IPS DF 19.7 (cell line): ENCODE measurements around the gene RNU11.
"Not testable (repeated sequence)": the region's sequence is repeated elsewhere in the genome, so short reads cannot be mapped to it uniquely, and the experiment has no call there.

ENCODE experiments used
- DNase-seq: peaks from one replicate; pipeline ENCODE4 v3.0.0-alpha.2; 2013; ENCODE audit warnings: low read depth, low spot score

The RNU11 gene

DNA sequence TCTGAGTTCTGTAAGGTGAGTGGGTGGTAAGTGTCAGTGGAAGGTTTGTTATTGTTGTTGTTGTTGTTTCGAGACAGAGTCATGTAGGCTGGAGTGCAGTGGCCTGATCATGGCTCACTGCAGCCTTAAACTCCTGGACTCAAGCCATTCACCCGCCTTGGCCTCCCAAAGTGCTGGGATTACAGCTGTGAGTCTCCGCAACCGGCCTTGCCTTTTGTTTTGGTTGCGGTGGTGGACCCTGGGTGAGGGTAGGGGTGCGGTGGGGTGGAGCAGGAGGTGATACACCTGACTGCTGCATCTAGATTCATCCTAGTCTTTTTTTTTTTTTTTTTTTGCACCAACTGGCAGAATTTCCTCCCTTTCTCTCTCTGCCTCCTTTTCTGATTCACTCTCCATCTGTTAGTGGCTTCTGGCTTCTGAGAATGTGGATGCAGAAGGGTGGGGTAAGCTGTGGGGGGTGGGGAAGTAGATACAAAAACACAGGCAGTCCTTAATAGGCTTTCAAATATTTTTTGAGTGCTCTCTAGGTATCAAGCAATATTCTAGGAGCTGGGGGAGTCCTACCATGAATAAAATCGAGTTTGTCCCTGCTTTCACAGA lies 15.6 kb downstream of the RNU11 start:
- no peak for DNase-seq

DNA sequence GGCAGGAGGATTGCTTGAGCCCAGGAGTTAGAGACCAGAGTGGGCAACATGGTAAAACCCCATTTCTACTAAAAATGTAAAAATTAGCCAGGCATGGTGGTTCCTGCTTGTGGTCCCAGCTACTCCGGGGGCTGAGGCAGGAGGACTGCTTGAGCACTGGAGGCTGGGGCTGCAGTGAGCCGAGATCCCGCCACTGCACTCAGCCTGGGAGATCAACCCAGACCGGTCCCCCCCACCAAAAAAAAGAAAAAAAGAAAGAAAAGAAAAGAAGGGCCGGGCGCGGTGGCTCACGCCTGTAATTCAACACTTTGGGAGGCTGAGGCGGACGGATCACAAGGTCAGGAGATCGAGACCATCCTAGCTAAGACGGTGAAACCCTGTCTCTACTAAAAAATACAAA lies 18.4 kb downstream of the RNU11 start:
- DNase-seq, result no peak

DNA sequence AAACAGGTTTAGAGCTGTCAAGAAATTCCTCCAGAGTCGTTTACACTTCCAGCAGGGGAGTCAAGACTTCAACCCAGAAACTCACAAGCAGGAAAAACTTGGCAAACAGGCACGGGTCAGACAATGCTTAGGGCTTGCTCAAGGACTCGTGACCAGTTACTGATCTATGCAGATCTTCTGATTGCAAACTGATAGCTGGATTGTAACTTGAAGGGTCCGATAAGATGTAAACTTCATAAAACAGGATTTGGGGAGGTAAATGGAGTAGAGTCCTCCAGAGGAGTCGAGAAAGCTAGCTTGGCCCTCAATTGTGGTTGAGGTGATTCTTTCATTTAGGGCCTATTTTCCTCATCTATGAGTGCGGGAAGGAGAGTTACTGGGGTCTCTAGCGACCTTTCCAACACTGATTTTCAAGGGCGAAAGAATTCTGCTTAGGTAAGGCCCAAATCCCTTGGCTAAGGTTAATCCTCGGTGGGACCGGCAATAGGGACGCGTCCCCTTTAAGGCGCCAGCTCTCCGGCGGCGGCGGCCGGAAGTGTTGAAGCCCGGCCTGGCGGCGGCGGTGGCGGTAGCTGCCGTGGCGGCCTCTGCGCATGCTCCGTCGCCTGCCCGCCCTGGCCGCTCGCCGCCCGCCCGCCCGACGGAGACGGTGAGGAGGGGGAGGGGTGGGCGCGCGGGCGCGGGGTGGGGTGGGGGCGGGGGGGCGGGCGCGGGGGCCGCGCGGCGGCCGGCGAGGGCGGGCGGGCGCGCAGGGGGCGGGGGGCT lies 20.0 kb downstream of the RNU11 start, which contains the start of gene GMEB1:
Gene GMEB1 (plus strand): TSS at position 594 of the 765 bp plus-strand sequence. CDS start 14,829 bp downstream, outside the sequence.
- DNase-seq, result no peak

DNA sequence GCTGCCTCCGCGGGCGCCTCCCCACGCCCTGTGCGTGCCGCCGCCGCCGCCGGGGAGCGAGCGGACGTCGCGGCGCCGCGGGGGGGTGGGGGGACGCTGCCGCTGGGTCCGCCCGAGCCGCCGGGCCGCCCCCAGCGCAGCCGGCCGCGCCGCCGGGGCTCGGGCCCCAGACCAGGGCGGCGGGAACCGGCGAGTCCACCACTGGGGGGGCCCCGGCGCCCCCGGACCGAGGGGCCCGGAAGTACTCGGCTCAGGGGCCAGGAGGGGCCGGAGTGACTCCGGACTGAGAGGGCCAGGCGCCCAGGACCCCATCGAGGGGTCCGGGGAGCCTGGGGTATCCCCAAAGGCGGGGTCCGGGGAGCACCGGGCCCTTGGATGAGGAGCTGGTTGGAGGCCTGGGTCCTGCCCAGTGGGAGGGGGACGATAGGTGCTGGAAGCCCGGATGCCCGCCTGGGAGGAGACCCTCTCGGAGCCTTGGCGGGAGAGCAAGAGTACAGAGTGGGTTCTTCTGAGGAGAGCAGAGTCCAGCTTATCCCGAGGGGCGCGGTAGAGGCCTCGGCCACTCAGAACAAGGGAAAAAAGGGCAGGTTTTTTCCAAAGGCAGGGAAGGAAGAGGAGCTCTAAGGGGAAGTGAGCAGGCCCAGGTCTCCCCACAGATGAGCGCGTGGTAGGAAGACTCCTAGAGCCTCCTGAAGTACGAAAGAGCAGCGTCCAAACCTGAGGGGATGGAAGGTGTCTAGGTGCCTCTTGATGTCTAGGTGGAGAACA lies 20.7 kb downstream of the RNU11 start:
- DNase-seq, result no peak

DNA sequence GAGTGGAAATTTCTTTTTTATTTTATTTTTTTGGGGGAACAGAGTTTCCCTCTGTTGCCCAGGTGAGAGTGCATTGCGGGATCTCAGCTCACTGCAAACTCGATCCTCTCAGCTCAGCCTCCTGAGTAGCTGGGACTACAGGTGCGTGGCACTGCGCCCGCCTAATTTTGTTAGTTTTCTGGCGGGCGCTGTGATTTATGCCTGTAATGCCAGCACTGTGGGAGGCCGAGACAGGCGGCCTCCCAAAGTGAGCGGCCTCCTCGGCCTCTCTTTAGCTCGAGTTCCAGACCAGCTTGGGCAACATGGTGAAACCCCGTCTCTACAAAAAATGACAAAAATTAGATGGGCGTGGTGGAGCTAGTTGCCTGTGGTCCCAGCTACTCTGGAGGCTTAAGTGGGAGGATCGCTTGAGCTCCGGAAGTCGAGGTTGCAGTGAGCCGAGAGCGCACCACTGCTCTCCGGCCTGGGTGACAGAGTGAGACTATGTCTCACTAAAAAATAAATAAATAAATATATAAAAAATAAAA lies 22.9 kb downstream of the RNU11 start:
- no peak for DNase-seq

DNA sequence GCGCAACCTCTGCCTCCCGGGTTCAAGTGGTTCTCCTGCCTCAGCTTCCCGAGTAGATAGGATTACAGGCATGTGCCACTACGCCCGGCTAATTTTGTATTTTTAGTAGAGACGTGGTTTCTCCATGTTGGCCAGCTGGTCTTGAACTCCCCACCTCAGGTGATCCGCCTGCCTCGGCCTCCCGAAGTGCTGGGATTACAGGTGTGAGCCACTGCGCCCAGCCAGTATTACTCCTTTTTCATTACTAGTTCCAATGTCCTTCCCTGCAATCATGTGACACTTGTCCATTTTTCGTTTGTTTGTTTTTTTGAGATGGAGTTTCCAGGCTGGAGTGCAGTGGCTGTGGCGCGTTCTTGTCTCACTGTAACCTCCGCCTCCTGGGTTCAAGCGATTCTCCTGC lies 24.6 kb downstream of the RNU11 start:
- not testable (repeated sequence) for DNase-seq

DNA sequence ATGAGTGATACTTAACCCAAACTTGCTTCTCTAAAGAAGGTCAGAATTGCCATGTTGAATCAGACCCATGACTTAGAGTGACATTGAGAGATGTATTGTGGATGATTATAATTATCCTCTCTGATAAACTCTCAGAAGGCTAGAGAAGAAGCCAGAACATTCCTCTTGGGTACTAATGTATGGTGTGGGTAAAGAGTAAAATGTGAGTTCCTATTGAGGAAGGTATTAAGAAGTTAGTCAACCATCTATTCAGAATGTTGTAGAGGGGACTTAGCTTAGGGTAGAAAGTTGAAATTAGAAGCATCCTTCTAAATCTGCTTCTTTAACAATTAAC lies 27.5 kb downstream of the RNU11 start:
- DNase-seq, result no peak

DNA sequence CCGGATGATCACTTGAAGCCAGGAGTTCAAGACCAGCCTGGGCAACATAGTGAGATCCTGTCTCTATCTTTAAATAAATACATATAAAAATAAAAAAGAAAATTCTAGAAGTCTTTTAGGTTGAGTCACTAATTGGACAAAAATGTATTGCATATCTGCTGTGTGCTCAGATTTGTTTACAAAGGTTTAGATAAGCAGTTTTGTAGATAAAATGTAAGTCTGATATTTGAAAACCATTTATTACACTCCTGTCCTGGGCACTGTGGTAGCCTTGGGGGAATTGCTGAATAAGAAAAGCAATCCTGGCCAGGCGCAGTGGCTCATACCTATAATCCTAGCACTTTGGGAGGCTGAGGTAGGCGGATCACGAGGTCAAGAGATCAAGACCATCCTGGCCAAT lies 31.8 kb downstream of the RNU11 start:
- DNase-seq, result no peak

DNA sequence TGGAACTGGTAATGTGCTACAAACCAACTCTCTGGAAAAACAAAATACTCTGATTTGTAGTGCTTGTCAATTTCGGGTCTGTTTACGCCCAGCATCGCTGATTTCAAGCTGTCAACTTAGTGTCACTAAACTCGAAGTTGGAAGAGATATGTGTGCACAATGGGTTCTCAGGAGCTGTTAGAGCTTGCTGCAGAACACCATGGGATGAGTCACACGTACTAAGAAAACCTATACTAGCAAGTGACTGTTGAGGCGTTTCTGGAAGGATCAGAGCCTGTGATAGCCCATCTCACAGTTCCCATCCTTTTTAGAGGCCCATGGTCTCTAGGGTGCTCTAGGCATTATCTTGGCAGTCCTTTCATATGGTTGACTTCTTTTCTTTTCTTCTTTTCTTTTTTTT lies 34.4 kb downstream of the RNU11 start:
- no peak for DNase-seq

DNA sequence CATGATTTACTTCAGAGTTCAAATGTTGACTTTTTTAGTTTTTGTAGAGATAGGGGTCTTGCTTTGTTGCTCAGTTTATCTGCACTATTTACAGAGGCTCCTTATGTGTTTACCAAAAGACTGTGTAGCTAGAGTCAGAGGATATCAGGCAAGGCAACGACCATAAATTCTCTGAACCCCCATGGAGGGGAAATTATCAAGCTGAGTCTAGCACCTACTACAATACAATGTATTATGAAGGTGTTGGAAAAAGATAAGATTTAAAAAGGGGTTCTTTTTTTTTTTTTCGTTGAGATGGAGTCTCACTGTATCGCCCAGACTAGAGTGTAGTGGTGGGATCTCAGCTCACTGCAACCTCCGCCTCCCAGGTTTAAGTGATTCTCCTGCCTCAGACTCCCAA lies 36.5 kb downstream of the RNU11 start:
- DNase-seq, result no peak

DNA sequence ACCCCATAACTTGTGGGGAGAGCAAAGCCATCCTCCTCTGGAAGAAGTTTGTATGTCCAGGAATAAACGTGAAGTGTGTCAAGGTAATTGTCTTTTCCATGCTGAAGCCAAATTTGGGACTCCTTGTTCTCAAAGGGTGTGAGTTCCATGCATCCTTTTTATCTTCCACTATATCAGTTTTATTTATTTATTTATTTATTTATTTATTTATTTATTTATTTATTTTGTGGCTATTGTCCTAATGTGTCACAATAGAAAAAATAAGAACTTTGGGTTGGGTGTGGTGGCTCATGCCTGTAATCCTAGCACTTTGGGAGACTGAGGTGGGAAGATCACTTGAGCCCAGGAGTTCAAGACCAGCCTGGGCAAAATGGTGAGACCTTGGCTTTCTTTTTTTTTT lies 43.2 kb downstream of the RNU11 start:
- DNase-seq, result not testable (repeated sequence)
